Epithelial cell of prostate (primary cell): ENCODE data around the gene CUX1.
"Not testable (repeated sequence)": the region's sequence is repeated elsewhere in the genome, so short reads cannot be mapped to it uniquely, and the experiment has no call there.

Source experiments
- DNase-seq: peaks from one replicate; pipeline ENCODE4 v3.0.0-alpha.2; 2011; ENCODE audit warnings: low read depth, low spot score
- H3K27ac ChIP-seq: fragments of 450-650 bp; 2 replicates; pipeline ENCODE4 v1.5.1; 2017; ENCODE audit warnings: mild to moderate bottlenecking

The CUX1 gene

GRCh38 chr7:101849314-101849713 is 31.9 kb downstream of the CUX1 start:
- not testable (repeated sequence) for DNase-seq, H3K27ac ChIP-seq

- H3K27ac ChIP-seq, DNase-seq: not testable (repeated sequence)
Observed at GRCh38 chr7:101852364-101852763, 34.9 kb downstream of the CUX1 start.

GRCh38 chr7:101853684-101854083 is 36.3 kb downstream of the CUX1 start:
- DNase-seq, result no peak
- no peak overlapping the region for H3K27ac ChIP-seq

GRCh38 chr7:101854084-101854865 is 36.8 kb downstream of the CUX1 start:
- H3K27ac ChIP-seq, result no peak overlapping the region
- DNase-seq, result no peak

GRCh38 chr7:101856473-101857357 is 39.3 kb downstream of the CUX1 start:
- peak; percentile 81 for DNase-seq
- H3K27ac ChIP-seq, result peak overlapping the region; percentile 91

GRCh38 chr7:101857358-101857811 is 40.0 kb downstream of the CUX1 start:
- DNase-seq, result no peak
- peak overlapping the region; percentile 91 for H3K27ac ChIP-seq

- no peak overlapping the region for H3K27ac ChIP-seq
Observed at GRCh38 chr7:101858437-101859385, 41.3 kb downstream of the CUX1 start.

GRCh38 chr7:101859411-101860106 is 42.1 kb downstream of the CUX1 start:
- no peak for DNase-seq
- no peak overlapping the region for H3K27ac ChIP-seq

More at GRCh38 chr7:101858437-101859385, 41.3 kb downstream of the CUX1 start:
- no peak for DNase-seq

GRCh38 chr7:101860316-101861217 is 43.1 kb downstream of the CUX1 start:
- DNase-seq, result no peak
- H3K27ac ChIP-seq, result no peak overlapping the region

GRCh38 chr7:101861218-101861775 is 43.9 kb downstream of the CUX1 start:
- H3K27ac ChIP-seq, result no peak overlapping the region
- no peak for DNase-seq

GRCh38 chr7:101862280-101863220 is 45.1 kb downstream of the CUX1 start:
- H3K27ac ChIP-seq, result no peak overlapping the region
- DNase-seq, result no peak

- no peak overlapping the region for H3K27ac ChIP-seq
- DNase-seq, result no peak
Observed at GRCh38 chr7:101863598-101863997, 46.2 kb downstream of the CUX1 start.

GRCh38 chr7:101864039-101864438 is 46.6 kb downstream of the CUX1 start:
- no peak for DNase-seq
- no peak overlapping the region for H3K27ac ChIP-seq

GRCh38 chr7:101865031-101865430 is 47.6 kb downstream of the CUX1 start:
- no peak overlapping the region for H3K27ac ChIP-seq
- no peak for DNase-seq

GRCh38 chr7:101865455-101865854 is 48.0 kb downstream of the CUX1 start:
- DNase-seq, result no peak
- H3K27ac ChIP-seq, result no peak overlapping the region

- DNase-seq, result no peak
- H3K27ac ChIP-seq, result no peak overlapping the region
Observed at GRCh38 chr7:101866328-101866727, 48.9 kb downstream of the CUX1 start.

GRCh38 chr7:101867265-101867664 is 49.8 kb downstream of the CUX1 start:
- DNase-seq, result no peak
- no peak overlapping the region for H3K27ac ChIP-seq
